H9 (cell line): ENCODE measurements around the gene IL21R. TPM values are rescaled to one million over a fixed set of nuclear protein-coding genes. Genes with fewer than 3 reads are reported as not detected.

Experiments used
- DNase-seq: peaks from one replicate; pipeline ENCODE4 v3.0.0-alpha.2; 2017
- H2AFZ ChIP-seq: one replicate; pipeline ENCODE4 v1.6.1; 2013; ENCODE audit warnings: mild to moderate bottlenecking, low read length, control low read depth, moderate library complexity
- H2AK5ac ChIP-seq: 2 replicates; pipeline ENCODE4 v1.6.1; 2013; ENCODE audit warnings: low read length, control low read depth, mixed read lengths; ENCODE audit not compliant: insufficient read length
- H2BK120ac ChIP-seq: one replicate; pipeline ENCODE4 v1.6.1; 2013; ENCODE audit warnings: low read depth, mild to moderate bottlenecking, low read length, control low read depth, inconsistent platforms; ENCODE audit not compliant: poor library complexity, severe bottlenecking
- H2BK12ac ChIP-seq: 2 replicates; pipeline ENCODE4 v1.6.1; 2013; ENCODE audit warnings: low read length, control low read depth, mixed read lengths, low read depth; ENCODE audit not compliant: insufficient read length
- H2BK15ac ChIP-seq: 2 replicates; pipeline ENCODE4 v1.6.1; 2013; ENCODE audit warnings: low read depth, low read length, control low read depth
- H2BK20ac ChIP-seq: one replicate; pipeline ENCODE4 v1.6.1; 2013; ENCODE audit warnings: low read depth, mild to moderate bottlenecking, low read length, control low read depth, inconsistent platforms; ENCODE audit not compliant: poor library complexity, severe bottlenecking
- H2BK5ac ChIP-seq: 2 replicates; pipeline ENCODE4 v1.6.1; 2013; ENCODE audit warnings: low read length, control low read depth, mixed read lengths; ENCODE audit not compliant: insufficient read length
- H3K14ac ChIP-seq: 2 replicates; pipeline ENCODE4 v1.6.1; 2013; ENCODE audit warnings: low read length, control low read depth; ENCODE audit not compliant: insufficient read depth
- H3K18ac ChIP-seq: 2 replicates; pipeline ENCODE4 v1.6.1; 2013; ENCODE audit warnings: low read depth, mild to moderate bottlenecking, mixed read lengths, low read length, control low read depth; ENCODE audit not compliant: insufficient read length
- H3K23ac ChIP-seq: 2 replicates; pipeline ENCODE4 v1.6.1; 2013; ENCODE audit warnings: low read length, control low read depth, mixed read lengths, low read depth; ENCODE audit not compliant: insufficient read length
- H3K23me2 ChIP-seq: 2 replicates; pipeline ENCODE4 v1.6.1; 2013; ENCODE audit warnings: low read depth, mild to moderate bottlenecking, mixed read lengths, low read length, control low read depth; ENCODE audit not compliant: insufficient read length, poor library complexity, severe bottlenecking
- H3K27ac ChIP-seq: 2 replicates; pipeline ENCODE4 v1.5.1; 2013; ENCODE audit warnings: low read length, control low read depth, mixed read lengths, low read depth; ENCODE audit not compliant: insufficient read length
- H3K27me3 ChIP-seq: 2 replicates; pipeline ENCODE4 v1.6.1; 2013; ENCODE audit warnings: low read length, control low read depth, inconsistent platforms; ENCODE audit not compliant: insufficient read depth
- H3K4ac ChIP-seq: 2 replicates; pipeline ENCODE4 v1.6.1; 2013; ENCODE audit warnings: low read depth, mild to moderate bottlenecking, control low read depth, inconsistent platforms, low read length, moderate library complexity
- H3K4me1 ChIP-seq: 2 replicates; pipeline ENCODE4 v1.6.1; 2013; ENCODE audit warnings: low read length, control low read depth, inconsistent platforms; ENCODE audit not compliant: insufficient read depth
- H3K4me2 ChIP-seq: 2 replicates; pipeline ENCODE4 v1.6.1; 2013; ENCODE audit warnings: low read length, control low read depth, mixed read lengths; ENCODE audit not compliant: insufficient read length, insufficient read depth
- H3K56ac ChIP-seq: 2 replicates; pipeline ENCODE4 v1.6.1; 2013; ENCODE audit warnings: low read depth, mild to moderate bottlenecking, mixed read lengths, low read length, control low read depth; ENCODE audit not compliant: insufficient read length
- H3K79me1 ChIP-seq: 2 replicates; pipeline ENCODE4 v1.6.1; 2013; ENCODE audit warnings: low read depth, mild to moderate bottlenecking, moderate library complexity, low read length, control low read depth, inconsistent platforms; ENCODE audit not compliant: insufficient read depth, poor library complexity, severe bottlenecking
- H3K79me2 ChIP-seq: 2 replicates; pipeline ENCODE4 v1.6.1; 2013; ENCODE audit warnings: low read length, control low read depth, inconsistent platforms; ENCODE audit not compliant: insufficient read depth
- H3K9ac ChIP-seq: 2 replicates; pipeline ENCODE4 v1.6.1; 2013; ENCODE audit warnings: low read length, control low read depth, mixed read lengths; ENCODE audit not compliant: insufficient read length; ENCODE audit errors: extremely low read depth
- H3K9me3 ChIP-seq: one replicate; pipeline ENCODE4 v1.6.1; 2013; ENCODE audit warnings: low read depth, low read length, inconsistent platforms; ENCODE audit not compliant: control insufficient read depth
- H3T11ph ChIP-seq: one replicate; pipeline ENCODE4 v1.6.1; 2013; ENCODE audit warnings: mild to moderate bottlenecking, low read length, control low read depth, inconsistent platforms
- H4K20me1 ChIP-seq: one replicate; pipeline ENCODE4 v1.6.1; 2013; ENCODE audit not compliant: control insufficient read depth, insufficient read length, insufficient read depth
- H4K5ac ChIP-seq: 2 replicates; pipeline ENCODE4 v1.6.1; 2013; ENCODE audit warnings: low read depth, mild to moderate bottlenecking, mixed read lengths, low read length, control low read depth; ENCODE audit not compliant: insufficient read length
- H4K8ac ChIP-seq: replicated peaks from 2 replicates; pipeline ENCODE4 v1.6.1; 2013; ENCODE audit warnings: low read length, control low read depth, mixed read lengths, low read depth; ENCODE audit not compliant: insufficient read length
- H4K91ac ChIP-seq: 2 replicates; pipeline ENCODE4 v1.6.1; 2013; ENCODE audit warnings: low read depth, mild to moderate bottlenecking, moderate library complexity, mixed read lengths, low read length, control low read depth; ENCODE audit not compliant: insufficient read length
- H3K27ac Mint-ChIP-seq, 3 experiments: 2 replicates in 2 of 3; 3 replicates in 1 of 3; pipeline ENCODE4 v1.8.0; 2020 to 2021; ENCODE audit warnings: mixed read lengths in 3 of 3, mild to moderate bottlenecking in 1 of 3, moderate library complexity in 1 of 3
- H3K27me3 Mint-ChIP-seq: 2 replicates; pipeline ENCODE4 v1.8.0; 2021; ENCODE audit warnings: low read depth, mild to moderate bottlenecking, moderate library complexity, mixed read lengths
- H3K36me3 Mint-ChIP-seq, 3 experiments: 2 replicates in 2 of 3; 3 replicates in 1 of 3; pipeline ENCODE4 v1.8.0; 2020 to 2021; ENCODE audit warnings: low read depth in 3 of 3, mixed read lengths in 3 of 3; ENCODE audit not compliant: insufficient read depth in 1 of 3
- H3K4me1 Mint-ChIP-seq, 2 experiments: 2 replicates each; pipeline ENCODE4 v1.8.0; 2020; ENCODE audit warnings: mixed read lengths in 2 of 2
- H3K4me3 Mint-ChIP-seq, 2 experiments: 2 replicates in 1 of 2; 3 replicates in 1 of 2; pipeline ENCODE4 v1.8.0; 2020 to 2021; ENCODE audit warnings: mild to moderate bottlenecking in 2 of 2, mixed read lengths in 2 of 2, moderate library complexity in 1 of 2
- H3K9me3 Mint-ChIP-seq, 2 experiments: 2 replicates in 1 of 2; 3 replicates in 1 of 2; pipeline ENCODE4 v1.8.0; 2020; ENCODE audit warnings: mild to moderate bottlenecking in 2 of 2, mixed read lengths in 2 of 2, moderate library complexity in 1 of 2
- CTCF ChIP-seq: fragments of 200-600 bp; sonication (generic); conservative IDR thresholded peaks from 3 replicates; pipeline ENCODE4 v1.8.0; 2021; ENCODE audit warnings: antibody characterized with exemption, mild to moderate bottlenecking
- WGBS: extraction: QIAGEN DNeasy Blood & Tissue Kit; methylation state at CpG from one replicate; pipeline ENCODE4 v1.1.7; 2013; ENCODE audit warnings: missing lambda C conversion rate, low lambda C conversion rate, mixed read lengths; ENCODE audit not compliant: insufficient read length; ENCODE audit errors: extremely low coverage; 5-methylcytosine and 5-hydroxymethylcytosine counted together
- total RNA-seq: library from RNA; stranded (reverse); gene quantifications from 2 replicates; pipeline ENCODE4 v1.2.1, GENCODE V29; 2021

IL21R gene
- total RNA-seq, 1 experiment from 2014 or later = 0.07 TPM

GRCh38 chr16:27410761-27411160, 8.8 kb downstream of the IL21R start:
- DNase-seq = no peak
- Histone ChIP-seq H2BK15ac (no peak overlapping the region), H3K27me3 (no peaks in the 10 kb centered on the region), H3K9ac (no peak overlapping the region), H2BK120ac (no peak overlapping the region), H4K8ac (no peak overlapping the region), H3K4me2 (peak overlapping the region; percentile 6), H3K79me2 (no peaks in the 10 kb centered on the region), H3K4ac (no peak overlapping the region), H3K23me2 (no peaks in the 10 kb centered on the region), H3K14ac (no peak overlapping the region), H2BK20ac (no peak overlapping the region), H3K4me1 (no peaks in the 10 kb centered on the region), H3K79me1 (no peaks in the 10 kb centered on the region), H3T11ph (no peak overlapping the region), H2BK12ac (no peak overlapping the region), H3K18ac (no peak overlapping the region), H3K27ac (no peak overlapping the region), H4K20me1 (no peaks in the 10 kb centered on the region), H3K9me3 (no peaks in the 10 kb centered on the region), H2AFZ (no peak overlapping the region), H4K5ac (no peak overlapping the region), H3K23ac (no peak overlapping the region), H3K56ac (no peak overlapping the region), H2AK5ac (no peak overlapping the region), H4K91ac (no peak overlapping the region), H2BK5ac (no peak overlapping the region)
- Mint-ChIP-seq H3K4me1 (peaks cover 19% of the 10 kb centered on the region in 2 experiments), H3K9me3 (peaks cover 8 to 21% of the 10 kb centered on the region in 2 experiments), H3K27me3 (0 out of 2 replicates have a peak, but pooled peaks cover 1% of the 10 kb centered on the region), H3K27ac (no peak overlapping the region), H3K4me3 (no peak overlapping the region; a peak in 1 of 5 replicates), H3K36me3 (peaks cover 0 to 11% (median 0%) of the 10 kb centered on the region in 3 experiments; a peak in 3 of 7 replicates)
- no CpG with 5 or more reads among the region's 1 CpG for WGBS
- TF ChIP-seq CTCF = no peak
